RPMI8226 (cell line): ENCODE data around the gene MANSC1.
"Not testable (repeated sequence)": the region's sequence is repeated elsewhere in the genome, so short reads cannot be mapped to it uniquely, and the experiment has no call there.

Source experiments
- DNase-seq: peaks from one replicate; pipeline ENCODE4 v3.0.0-alpha.2; 2015

The MANSC1 gene

GRCh38 chr12:12319451-12320183 lies 30.4 kb downstream of the MANSC1 start:
- DNase-seq, result no peak

DNA sequence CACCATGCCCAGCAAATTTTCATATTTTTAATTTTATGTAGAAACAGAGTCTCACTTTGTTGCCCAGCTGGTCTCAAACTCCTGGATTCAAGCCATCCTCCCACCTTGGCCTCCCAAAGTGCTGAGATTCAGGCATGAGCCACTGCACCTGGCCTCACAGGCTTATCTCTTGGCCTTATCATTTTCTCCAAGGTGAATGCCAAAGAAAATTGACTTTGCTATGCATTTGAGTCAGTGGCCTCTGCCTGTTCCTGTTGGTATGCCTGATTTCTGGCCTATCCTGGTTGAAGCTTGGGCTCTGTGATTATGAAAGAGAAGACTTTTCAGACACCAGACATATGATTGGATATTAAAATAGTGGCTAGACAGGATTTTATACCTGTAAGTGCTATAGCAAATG lies 34.2 kb downstream of the MANSC1 start:
- DNase-seq, result no peak

DNA sequence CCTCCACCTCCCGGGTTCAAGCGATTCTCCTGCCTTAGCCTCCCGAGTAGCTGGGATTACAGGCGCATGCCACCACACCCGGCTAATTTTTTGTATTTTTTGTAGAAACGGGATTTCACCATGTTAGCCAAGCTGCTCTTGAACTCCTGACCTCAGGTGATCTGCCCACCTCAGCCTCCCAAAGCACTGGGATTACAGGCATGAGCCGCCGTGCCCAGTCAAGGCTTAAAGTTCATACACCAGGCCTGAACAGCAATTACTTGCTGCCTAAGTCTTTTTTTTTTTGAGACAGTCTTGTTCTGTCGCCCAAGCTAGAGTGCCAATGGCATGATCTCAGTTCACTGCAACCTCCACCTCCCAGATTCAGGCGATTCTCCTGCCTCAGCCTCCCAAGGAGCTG lies 39.3 kb downstream of the MANSC1 start:
- DNase-seq, result not testable (repeated sequence)

DNA sequence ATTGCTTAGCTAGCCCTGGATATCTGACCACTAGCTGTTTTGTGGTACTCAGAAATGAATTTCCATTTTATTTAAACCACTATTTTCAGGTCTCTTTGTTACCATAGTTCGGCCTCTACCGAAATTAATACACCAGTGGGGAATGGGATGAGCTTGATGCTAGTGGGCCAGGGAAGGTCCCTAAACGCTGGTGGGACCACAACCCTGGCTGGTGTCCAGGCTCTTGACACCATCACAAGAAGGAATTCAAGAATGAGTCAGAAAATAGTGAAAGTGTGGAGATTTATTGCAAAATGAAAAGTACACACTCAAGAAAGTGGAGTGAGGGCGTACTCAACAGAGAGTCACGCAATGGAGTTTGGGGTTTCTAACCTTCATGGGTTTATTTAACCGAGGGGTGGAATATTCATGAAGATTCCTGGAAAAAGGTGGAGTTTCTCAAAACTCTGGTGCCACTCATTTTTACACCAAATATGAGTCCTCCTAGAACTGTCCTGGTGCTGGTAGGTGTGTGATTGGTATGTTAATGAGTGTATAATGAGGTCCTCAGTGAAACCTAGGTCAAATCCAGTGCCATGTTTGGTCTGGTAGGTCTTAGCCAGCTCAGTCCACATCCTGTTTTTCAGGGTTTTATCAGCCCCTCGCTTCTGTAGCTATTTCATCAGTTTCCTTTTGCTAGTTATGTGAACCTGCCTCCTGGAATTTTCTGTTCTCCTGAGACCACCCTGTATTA lies 44.3 kb downstream of the MANSC1 start:
- DNase-seq, result no peak

GRCh38 chr12:12302976-12303375 lies 47.1 kb downstream of the MANSC1 start:
- DNase-seq, result no peak

DNA sequence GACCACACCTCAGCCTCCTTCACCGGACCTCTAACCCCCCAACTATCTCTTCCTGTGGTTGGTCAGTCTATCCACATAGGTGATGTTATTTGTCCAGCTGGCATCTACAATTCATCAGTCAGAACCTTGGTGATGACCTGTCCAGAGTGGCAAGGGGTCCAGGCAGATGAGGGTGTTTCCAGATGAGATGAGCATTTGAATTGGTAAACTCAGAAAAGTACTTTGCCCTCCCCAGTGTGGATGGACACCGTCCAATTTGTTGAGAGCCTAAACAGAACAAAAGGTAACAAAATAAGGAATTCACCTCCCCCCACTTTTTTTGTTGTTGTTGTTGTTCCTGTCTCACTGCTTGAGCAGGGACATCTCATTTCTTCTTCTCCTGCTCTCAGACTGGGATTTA lies 48.9 kb downstream of the MANSC1 start:
- no peak for DNase-seq

GRCh38 chr12:12297201-12297830 lies 52.7 kb downstream of the MANSC1 start:
- no peak for DNase-seq

DNA sequence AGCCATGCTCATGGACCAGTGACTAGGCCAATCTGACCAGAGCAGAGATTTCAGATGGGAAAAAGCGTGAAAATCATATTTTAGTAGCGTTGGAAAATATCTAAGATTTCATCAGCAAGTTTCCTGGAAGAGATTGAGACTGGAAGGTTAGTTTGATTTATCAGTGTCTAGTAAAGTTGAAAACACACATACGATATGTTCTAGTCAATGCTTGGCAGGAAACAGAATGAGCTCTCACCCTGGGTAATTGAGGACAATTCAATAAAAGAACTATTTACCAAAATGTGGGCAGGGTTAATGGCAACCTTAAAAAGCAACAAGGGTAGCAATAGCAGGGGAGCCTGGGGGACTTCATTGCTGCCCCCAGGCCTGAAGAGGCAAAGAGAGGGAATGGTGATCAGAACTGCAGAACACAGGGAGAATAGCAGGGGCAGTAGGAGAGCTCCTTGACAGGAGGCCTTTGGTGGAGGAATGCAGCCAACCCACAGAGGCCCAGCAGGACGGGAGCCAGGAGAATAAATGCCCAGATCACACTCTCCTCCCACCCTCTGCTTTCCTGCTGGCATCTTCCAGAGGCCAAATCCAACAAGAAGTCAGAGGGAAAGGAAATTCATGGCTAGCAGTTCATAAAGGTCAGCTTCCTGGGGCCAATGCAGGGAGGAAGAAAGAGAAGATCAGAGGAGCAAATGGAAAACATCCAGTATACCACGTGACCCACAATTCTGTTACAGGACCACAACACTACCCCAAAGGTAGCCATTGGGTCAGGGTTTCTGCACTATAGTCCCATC lies 55.6 kb downstream of the MANSC1 start:
- DNase-seq, result no peak

DNA sequence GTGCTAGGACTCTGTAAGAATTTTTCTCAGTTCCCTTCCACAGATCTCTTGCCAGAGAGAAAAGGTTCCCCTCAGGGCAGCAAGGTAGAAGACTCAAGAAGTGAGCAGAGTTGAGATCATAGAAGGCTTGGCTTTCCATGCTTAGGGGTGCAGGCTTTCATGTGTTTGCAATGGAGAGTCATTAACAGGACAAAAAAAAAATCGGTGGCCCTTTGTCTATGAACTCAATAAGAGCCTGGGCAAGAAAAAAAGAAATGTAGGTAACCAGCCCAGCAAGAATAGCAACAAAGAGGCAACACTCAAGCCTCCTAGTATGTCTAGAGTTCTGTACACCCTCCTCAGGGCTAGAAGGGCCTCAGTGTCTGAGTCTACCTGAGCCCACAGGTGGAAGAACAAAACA lies 59.8 kb downstream of the MANSC1 start:
- DNase-seq, result no peak

DNA sequence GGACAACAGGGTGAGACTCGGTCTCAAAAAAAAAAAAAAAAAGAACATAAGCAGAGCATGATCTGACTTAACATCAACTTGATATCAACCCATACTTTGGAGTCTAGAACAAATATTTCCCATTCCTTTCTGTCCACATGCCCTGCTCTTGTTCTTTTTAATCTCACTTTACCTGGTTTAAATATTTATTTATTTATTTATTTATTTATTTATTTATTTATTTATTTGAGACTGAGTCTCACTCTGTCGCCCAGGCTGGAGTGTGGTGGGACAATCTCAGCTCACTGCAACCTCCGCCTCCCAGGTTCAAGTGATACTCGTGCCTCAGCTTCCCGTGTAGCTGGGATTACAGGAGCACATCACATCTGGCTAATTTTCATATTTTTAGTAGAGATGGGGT lies 63.6 kb downstream of the MANSC1 start:
- no peak for DNase-seq

DNA sequence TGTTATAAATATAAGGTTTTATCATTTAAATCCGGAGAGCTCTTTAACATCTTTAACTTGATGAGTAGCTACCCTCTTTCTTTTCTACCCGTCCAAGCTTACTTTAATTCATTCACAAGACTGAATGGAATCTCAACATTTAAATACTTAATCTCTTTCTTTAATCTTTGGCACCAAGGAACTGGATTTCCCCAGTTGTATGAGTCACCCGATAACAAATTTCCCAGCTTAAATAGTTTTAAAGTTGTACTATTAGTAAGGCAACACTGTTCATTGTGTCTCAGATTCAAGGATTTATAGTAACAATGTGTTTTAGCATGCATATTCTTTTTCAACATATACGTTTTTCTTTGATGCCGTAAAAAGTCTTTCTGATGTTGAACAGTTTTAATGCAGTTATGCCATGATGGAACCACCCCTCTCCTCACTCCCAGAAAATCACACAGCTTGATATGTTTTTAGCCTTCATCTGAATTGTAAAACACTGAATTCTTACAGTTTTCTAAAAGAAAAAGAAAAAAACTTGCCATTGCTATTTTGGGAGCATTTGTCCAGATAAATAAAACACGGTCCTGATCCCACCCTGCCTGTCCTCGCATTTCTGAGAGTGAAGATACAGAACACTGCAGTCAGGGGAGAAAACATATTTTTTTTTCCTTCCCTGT lies 67.1 kb downstream of the MANSC1 start:
- DNase-seq, result no peak

DNA sequence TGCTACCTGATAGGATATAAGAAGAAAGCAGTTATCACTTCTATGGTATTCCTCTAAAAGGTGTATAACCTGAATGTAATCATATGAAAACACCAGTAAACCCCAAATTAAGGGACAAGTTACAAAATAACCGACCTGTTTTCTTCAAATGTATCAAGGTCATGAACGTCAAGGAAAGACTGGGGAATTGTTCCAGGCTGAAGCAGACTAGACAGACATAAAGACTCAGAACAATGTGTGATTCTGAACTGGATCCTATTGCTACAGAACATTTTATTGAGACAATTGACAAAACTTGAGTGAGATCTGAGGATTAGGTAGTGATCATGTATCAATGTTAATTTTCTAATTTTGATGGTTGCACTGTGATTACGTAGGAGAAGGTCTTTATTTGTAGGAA lies 67.8 kb downstream of the MANSC1 start:
- no peak for DNase-seq

DNA sequence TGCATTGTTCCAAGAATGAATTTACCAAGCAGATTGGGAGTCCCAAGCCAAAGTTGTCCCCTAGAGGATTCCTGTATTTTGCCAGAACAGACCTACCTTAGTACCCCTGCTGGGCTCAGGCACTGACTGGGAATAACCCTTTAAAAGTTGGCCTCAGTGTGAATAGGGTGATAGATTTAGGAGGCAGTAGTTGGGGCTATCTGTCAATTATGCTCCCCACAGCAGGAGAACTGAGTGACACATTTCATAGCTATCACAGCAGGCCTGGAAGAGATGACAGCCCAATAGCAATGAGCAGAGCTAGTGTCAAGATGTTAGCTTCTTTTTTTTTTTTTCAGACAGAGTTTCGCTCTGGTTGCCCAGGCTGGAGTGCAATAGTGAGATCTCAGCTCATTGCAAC lies 68.9 kb downstream of the MANSC1 start:
- no peak for DNase-seq

GRCh38 chr12:12278899-12279298 lies 71.1 kb downstream of the MANSC1 start:
- DNase-seq, result no peak
